OCI-LY3 (cell line): ENCODE measurements around the gene KCTD14.

Experiments
- CTCF ChIP-seq: fragments of 200-600, 300-600 bp; sonication (generic); IDR thresholded peaks from 2 replicates; pipeline ENCODE4 v1.5.1; 2014; ENCODE audit warnings: antibody characterized with exemption, low read length, low read depth
- EZH2phosphoT487 ChIP-seq: fragments of 200-600 bp; shearing (Covaris generic); IDR thresholded peaks from 2 replicates; pipeline ENCODE4 v1.6.1; 2018; ENCODE audit warnings: antibody characterized with exemption, mixed run types, low read depth

- no peak for TF ChIP-seq CTCF
- no peak for TF ChIP-seq EZH2phosphoT487
Observed at GRCh38 chr11:78044706-78045105, 21.6 kb upstream of the KCTD14 start.
